ENCODE measurements around the gene CLDN3. TPM values are rescaled to one million over a fixed set of nuclear protein-coding genes. Genes with fewer than 3 reads are reported as not detected.

The CLDN3 gene
- polyA plus RNA-seq, 1 donor from 2014 or later, result not detected

GRCh38 chr7:73779517-73779916 is 9.4 kb upstream of the CLDN3 start:
- TF ChIP-seq EP300 (conservative IDR thresholded peaks at IDR 0.05; ENCODE audit: poor library complexity, severe bottlenecking) (no peak), SMC3 (conservative IDR thresholded peaks at IDR 0.05; ENCODE audit: poor library complexity) (no peak), TAF1 (IDR thresholded peaks at IDR 0.05; ENCODE audit: low read depth) (no peak), REST (IDR thresholded peaks at IDR 0.05; ENCODE audit: borderline replicate concordance) (no peak), MXI1 (conservative IDR thresholded peaks at IDR 0.05; ENCODE audit: poor library complexity, severe bottlenecking) (no peak), EZH2 (IDR thresholded peaks at IDR 0.05; ENCODE audit: borderline replicate concordance, insufficient read depth, low read length, poor library complexity, severe bottlenecking) (no peak), RAD21 (conservative IDR thresholded peaks at IDR 0.05) (no peak), POLR2AphosphoS5 (IDR thresholded peaks at IDR 0.05) (no peak), CTCF (IDR thresholded peaks at IDR 0.05; ENCODE audit: poor library complexity, severe bottlenecking) (no peak)
- H3K27me3 ChIP-seq (ENCODE audit: insufficient read depth, low read depth, low read length), result no peaks in the 10 kb centered on the region
- no peak overlapping the region for H3K4me3 ChIP-seq (ENCODE audit: low read length)
- no peaks in the 10 kb centered on the region for H4K20me1 ChIP-seq (ENCODE audit: insufficient read depth)
- no peak overlapping the region for H2AFZ ChIP-seq (ENCODE audit: low read depth, low read length)
- no peak overlapping the region for H3K4me2 ChIP-seq (ENCODE audit: low read length)
- H3K9me3 ChIP-seq (ENCODE audit: low read length), result no peaks in the 10 kb centered on the region
- H3K9me2 ChIP-seq (ENCODE audit: insufficient read depth, low read length), result no peaks in the 10 kb centered on the region
- no peaks in the 10 kb centered on the region for H3K36me3 ChIP-seq (ENCODE audit: insufficient read depth, low read length)
- H3F3A ChIP-seq (ENCODE audit: insufficient read depth, low read length, poor library complexity, severe bottlenecking), result no peaks in the 10 kb centered on the region
- H3K79me2 ChIP-seq (replicated peaks; ENCODE audit: insufficient read depth, low read length), result no peaks in the 10 kb centered on the region
- no peak overlapping the region for H3K27ac ChIP-seq (ENCODE audit: low read length)
- H3K9ac ChIP-seq (ENCODE audit: low read length), result no peak overlapping the region

DNA sequence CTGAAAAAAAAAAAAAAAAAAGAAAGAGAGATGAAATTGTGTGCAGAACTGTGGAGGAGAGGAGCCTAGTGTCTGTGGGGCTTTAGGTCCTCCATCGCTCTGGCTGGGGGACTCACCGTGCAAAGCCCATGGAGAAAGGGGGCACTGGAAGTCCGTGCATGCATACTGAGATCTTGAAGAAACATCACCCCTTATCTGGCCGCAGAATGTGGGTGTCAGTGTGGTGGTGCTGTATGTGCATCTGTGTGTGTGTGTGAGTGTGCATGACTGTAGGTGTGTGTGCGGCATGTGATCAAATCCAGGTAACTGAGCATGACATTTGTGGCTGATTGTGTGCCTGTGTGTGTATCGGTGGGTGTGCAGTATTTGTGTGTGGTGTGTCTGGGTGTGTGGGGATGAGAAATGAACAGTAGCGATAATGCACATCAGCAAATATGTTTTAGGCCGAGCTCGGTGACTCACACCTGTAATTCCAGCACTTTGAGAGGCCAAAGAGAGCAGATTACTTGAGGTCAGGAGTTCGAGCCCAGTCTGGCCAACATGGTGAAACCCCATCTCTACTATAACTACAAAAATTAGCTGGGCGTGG is 8.8 kb upstream of the CLDN3 start:
- H2AFZ ChIP-seq (ENCODE audit: low read depth, low read length), result no peak overlapping the region
- H3K27me3 ChIP-seq (ENCODE audit: insufficient read depth, low read depth, low read length), result no peaks in the 10 kb centered on the region
- H4K20me1 ChIP-seq (ENCODE audit: insufficient read depth), result no peaks in the 10 kb centered on the region

More for the DNA sequence above, 8.8 kb upstream of the CLDN3 start:
- H3K4me3 ChIP-seq (ENCODE audit: low read length), result no peak overlapping the region
- no peaks in the 10 kb centered on the region for H3K9me2 ChIP-seq (ENCODE audit: insufficient read depth, low read length)
- H3K79me2 ChIP-seq (replicated peaks; ENCODE audit: insufficient read depth, low read length), result no peaks in the 10 kb centered on the region
- TF ChIP-seq CTCF (IDR thresholded peaks at IDR 0.05; ENCODE audit: poor library complexity, severe bottlenecking) (no peak), MXI1 (conservative IDR thresholded peaks at IDR 0.05; ENCODE audit: poor library complexity, severe bottlenecking) (no peak), TAF1 (IDR thresholded peaks at IDR 0.05; ENCODE audit: low read depth) (no peak), EZH2 (IDR thresholded peaks at IDR 0.05; ENCODE audit: borderline replicate concordance, insufficient read depth, low read length, poor library complexity, severe bottlenecking) (no peak), REST (IDR thresholded peaks at IDR 0.05; ENCODE audit: borderline replicate concordance) (no peak), POLR2AphosphoS5 (IDR thresholded peaks at IDR 0.05) (no peak), RAD21 (conservative IDR thresholded peaks at IDR 0.05) (no peak), SMC3 (conservative IDR thresholded peaks at IDR 0.05; ENCODE audit: poor library complexity) (no peak), EP300 (conservative IDR thresholded peaks at IDR 0.05; ENCODE audit: poor library complexity, severe bottlenecking) (no peak)
- H3K36me3 ChIP-seq (ENCODE audit: insufficient read depth, low read length), result no peaks in the 10 kb centered on the region
- H3K4me2 ChIP-seq (ENCODE audit: low read length), result no peak overlapping the region
- no peak overlapping the region for H3K9ac ChIP-seq (ENCODE audit: low read length)
- no peaks in the 10 kb centered on the region for H3F3A ChIP-seq (ENCODE audit: insufficient read depth, low read length, poor library complexity, severe bottlenecking)
- H3K27ac ChIP-seq (ENCODE audit: low read length), result no peak overlapping the region
- no peaks in the 10 kb centered on the region for H3K9me3 ChIP-seq (ENCODE audit: low read length)

All from neural cell (in vitro differentiated cells).